NAMALWA (cell line): ENCODE results near the gene ACADL.

ENCODE experiments used
- DNase-seq: peaks from one replicate; pipeline ENCODE4 v3.0.0-alpha.2; 2015; ENCODE audit warnings: low spot score

The ACADL gene

GRCh38 chr2:210169516-210170195 lies 55.6 kb downstream of the ACADL start:
- peak; percentile 60 for DNase-seq

- DNase-seq = no peak
These were observed 58.0 kb downstream of the ACADL start for GRCh38 chr2:210167227-210167626.

GRCh38 chr2:210162466-210163124 lies 62.7 kb downstream of the ACADL start:
- DNase-seq = no peak

GRCh38 chr2:210159059-210159458 lies 66.2 kb downstream of the ACADL start:
- no peak for DNase-seq

GRCh38 chr2:210158236-210158635 lies 67.0 kb downstream of the ACADL start:
- DNase-seq = no peak

- DNase-seq = no peak
These were observed 67.7 kb downstream of the ACADL start for GRCh38 chr2:210157526-210157925.

- DNase-seq = no peak
These were observed 77.6 kb downstream of the ACADL start for GRCh38 chr2:210147614-210148013.
